HepG2 (cell line): ENCODE measurements around the gene SLC25A20. TPM values are rescaled to one million over a fixed set of nuclear protein-coding genes. Genes with fewer than 3 reads are reported as not detected.

Experiments used
- BCL3 ChIP-seq: sonication (generic); formaldehyde crosslinking; IDR thresholded peaks from 2 replicates; pipeline ENCODE4 v1.5.1; 2020; ENCODE audit warnings: mild to moderate bottlenecking, missing genetic modification reagents, moderate library complexity
- DBP ChIP-seq: sonication (generic); formaldehyde crosslinking; IDR thresholded peaks from 2 replicates; pipeline ENCODE4 v1.4.0; 2020; ENCODE audit warnings: missing genetic modification reagents; ENCODE audit errors: not compliant biosample characterization
- EZH2 ChIP-seq: conservative IDR thresholded peaks from 2 replicates; pipeline ENCODE4 v1.6.1; 2012; ENCODE audit warnings: mild to moderate bottlenecking, low read depth, low read length, moderate library complexity
- FOXA3 ChIP-seq: IDR thresholded peaks from 2 replicates; pipeline ENCODE4 v1.6.1; 2016; ENCODE audit warnings: missing genetic modification reagents, missing compliant biosample characterization
- FOXP1 ChIP-seq, 2 experiments: fragments of 450-650 bp in 1 of 2; IDR thresholded peaks; 2 replicates each; pipeline ENCODE4 v1.6.1; 2017 to 2018; ENCODE audit warnings: antibody characterized with exemption in 1 of 2
- IRX3 ChIP-seq: sonication (generic); formaldehyde crosslinking; IDR thresholded peaks from 2 replicates; pipeline ENCODE4 v1.8.1; 2023; ENCODE audit warnings: mild to moderate bottlenecking, low read depth, missing genetic modification reagents, borderline replicate concordance
- ISX ChIP-seq: sonication (generic); formaldehyde crosslinking; conservative IDR thresholded peaks from 2 replicates; pipeline ENCODE4 v1.5.0; 2020; ENCODE audit warnings: missing genetic modification reagents
- MTA3 ChIP-seq: sonication (generic); formaldehyde crosslinking; IDR thresholded peaks from 2 replicates; pipeline ENCODE4 v1.4.0; 2020; ENCODE audit warnings: missing genetic modification reagents
- NONO ChIP-seq, 2 experiments: fragments of 450-650 bp in 1 of 2; sonication (generic) in 1 of 2; formaldehyde crosslinking in 1 of 2; IDR thresholded peaks in 1 of 2; conservative IDR thresholded peaks in 1 of 2; 2 replicates each; pipeline versions ENCODE4 v1.6.1 to v1.8.0; 2017 to 2022; ENCODE audit warnings: mild to moderate bottlenecking in 1 of 2, missing genetic modification reagents in 1 of 2, moderate library complexity in 1 of 2
- PHF8 ChIP-seq: sonication (generic); formaldehyde crosslinking; IDR thresholded peaks from 2 replicates; pipeline ENCODE4 v1.5.0; 2020; ENCODE audit warnings: missing genetic modification reagents
- POLR2AphosphoS2 ChIP-seq: IDR thresholded peaks from 2 replicates; pipeline ENCODE4 v1.6.1; 2011; ENCODE audit warnings: low read depth, low read length, improper control_type of control experiment
- REXO4 ChIP-seq: sonication (generic); formaldehyde crosslinking; IDR thresholded peaks from 2 replicates; pipeline ENCODE4 v1.8.0; 2022; ENCODE audit warnings: missing genetic modification reagents, mild to moderate bottlenecking, borderline replicate concordance
- TFAP4 ChIP-seq: sonication (generic); IDR thresholded peaks from 2 replicates; pipeline ENCODE4 v1.6.1; 2016; ENCODE audit warnings: low read depth, borderline replicate concordance
- ZBTB7B ChIP-seq: sonication (generic); formaldehyde crosslinking; IDR thresholded peaks from 2 replicates; pipeline ENCODE4 v1.4.0; 2020; ENCODE audit warnings: missing genetic modification reagents
- ZEB1 ChIP-seq: IDR thresholded peaks from 2 replicates; pipeline ENCODE4 v1.6.1; 2012; ENCODE audit warnings: mild to moderate bottlenecking, low read depth, inconsistent platforms; ENCODE audit not compliant: insufficient replicate concordance
- ZFP36 ChIP-seq: fragments of 150-350 bp; IDR thresholded peaks from 2 replicates; pipeline ENCODE4 v1.6.1; 2018; ENCODE audit warnings: borderline replicate concordance, low read length, low read depth; ENCODE audit not compliant: partially characterized antibody
- ZFP90 ChIP-seq: sonication (generic); formaldehyde crosslinking; IDR thresholded peaks from 2 replicates; pipeline ENCODE4 v1.8.0; 2022; ENCODE audit warnings: missing genetic modification reagents, mild to moderate bottlenecking, inconsistent platforms, borderline replicate concordance
- ZFX ChIP-seq: sonication (generic); formaldehyde crosslinking; IDR thresholded peaks from 2 replicates; pipeline ENCODE4 v1.4.0; 2020; ENCODE audit warnings: mild to moderate bottlenecking, low read depth, missing genetic modification reagents, moderate library complexity
- ZNF3 ChIP-seq: IDR thresholded peaks from 2 replicates; pipeline ENCODE4 v1.7.0; 2017; ENCODE audit warnings: inconsistent platforms
- ZNF543 ChIP-seq: sonication (generic); formaldehyde crosslinking; IDR thresholded peaks from 2 replicates; pipeline ENCODE4 v1.4.0; 2020; ENCODE audit warnings: mild to moderate bottlenecking, missing genetic modification reagents
- ZNF552 ChIP-seq: sonication (generic); formaldehyde crosslinking; IDR thresholded peaks from 2 replicates; pipeline ENCODE4 v1.9.0; 2022; ENCODE audit warnings: missing genetic modification reagents, mild to moderate bottlenecking, borderline replicate concordance
- ZNF567 ChIP-seq: sonication (generic); formaldehyde crosslinking; IDR thresholded peaks from 2 replicates; pipeline ENCODE4 v1.8.1; 2023; ENCODE audit warnings: mild to moderate bottlenecking, missing genetic modification reagents, borderline replicate concordance
- ZNF598 ChIP-seq: sonication (generic); formaldehyde crosslinking; IDR thresholded peaks from 2 replicates; pipeline ENCODE4 v1.5.1; 2020; ENCODE audit warnings: mild to moderate bottlenecking, missing genetic modification reagents, borderline replicate concordance
- ZNF781 ChIP-seq: sonication (generic); formaldehyde crosslinking; IDR thresholded peaks from 2 replicates; pipeline ENCODE4 v1.5.1; 2020; ENCODE audit warnings: borderline replicate concordance, mild to moderate bottlenecking, missing genetic modification reagents; ENCODE audit errors: not compliant biosample characterization
- ZNF788 ChIP-seq: sonication (generic); formaldehyde crosslinking; IDR thresholded peaks from 2 replicates; pipeline ENCODE4 v1.5.0; 2020; ENCODE audit warnings: mild to moderate bottlenecking, missing genetic modification reagents, borderline replicate concordance
- ZNF816 ChIP-seq: sonication (generic); formaldehyde crosslinking; IDR thresholded peaks from 2 replicates; pipeline ENCODE4 v1.8.0; 2022; ENCODE audit warnings: missing genetic modification reagents, mild to moderate bottlenecking, borderline replicate concordance
- ZZZ3 ChIP-seq: sonication (generic); formaldehyde crosslinking; IDR thresholded peaks from 2 replicates; pipeline ENCODE4 v1.4.0; 2020; ENCODE audit warnings: missing genetic modification reagents, mild to moderate bottlenecking, borderline replicate concordance
- polyA plus RNA-seq, 8 experiments: library from polyadenylated mRNA; depleted of rRNA in 3 of 8; stranded (reverse) in 7 of 8; unstranded in 1 of 8; fragments of >200 nt; fragmentation: Illumina TruSeq in 4 of 8; extraction: Trizol in 4 of 8; gene quantifications; 2 replicates each; pipeline versions ENCODE4 v1.2.1 to v1.2.3, GENCODE V29; 2011 to 2016; ENCODE audit warnings: low read depth in 4 of 8, missing spikeins in 1 of 8, mixed read lengths in 1 of 8; ENCODE audit not compliant: insufficient read depth in 1 of 8
- total RNA-seq, 5 experiments: library from RNA; depleted of rRNA; stranded (reverse); fragments of >200 nt; fragmentation: Illumina TruSeq; extraction: Trizol; gene quantifications; 2 replicates each; pipeline ENCODE4 v1.2.3, GENCODE V29; 2016; ENCODE audit warnings: low read depth in 1 of 5

The SLC25A20 gene
- total and polyA plus RNA-seq, 2 of the 13 experiments (the other 11 are each of a cell fraction or from before 2014, with no cell fraction given) = 21.1 to 26.6 TPM

GRCh38 chr3:48847504-48848423 is 50.9 kb downstream of the SLC25A20 start, which contains the start of gene PRKAR2A (continued):
- TF ChIP-seq ZFP36 (no peak), BCL3 (CRISPR knock-in tag) (no peak), IRX3 (0 out of 2 replicates have a peak, but pooled peaks have one; percentile 80), ZNF816 (no peak; the same call in 1 of the 2 replicates), ZNF543 (CRISPR knock-in tag) (peak; percentile 86; the same call in 1 of the 2 replicates), ZNF788 (CRISPR knock-in tag) (no peak; the same call in 1 of the 2 replicates), NONO (IDR thresholded peaks at IDR 0.05) (no peak), NONO (CRISPR knock-in tag; conservative IDR thresholded peaks at IDR 0.05) (peak; percentile 85), ZEB1 (no peak), MTA3 (CRISPR knock-in tag) (no peak), PHF8 (CRISPR knock-in tag) (peak; percentile 87), REXO4 (CRISPR knock-in tag) (no peak), ZNF567 (CRISPR knock-in tag) (0 out of 2 replicates have a peak, but pooled peaks have one; percentile 12), ZNF598 (CRISPR knock-in tag) (no peak), ZNF552 (CRISPR knock-in tag) (no peak), ZNF781 (CRISPR knock-in tag) (no peak), ISX (CRISPR knock-in tag) (no peak), POLR2AphosphoS2 (no peak), ZNF3 (CRISPR knock-in tag) (no peak), ZFX (peak; percentile 84; the same call in 1 of the 2 replicates), FOXA3 (CRISPR knock-in tag) (peak; percentile 43; the same call in 1 of the 2 replicates), FOXP1 (IDR thresholded peaks at IDR 0.05) (no peak), FOXP1 (CRISPR knock-in tag; IDR thresholded peaks at IDR 0.05) (no peak), TFAP4 (no peak), DBP (no peak), EZH2 (no peak), ZBTB7B (CRISPR knock-in tag) (no peak), ZFP90 (CRISPR knock-in tag) (0 out of 2 replicates have a peak, but pooled peaks have one; percentile 27), ZZZ3 (no peak; the same call in 1 of the 2 replicates)
